ENCODE measurements around the gene PKIB. TPM values are rescaled to one million over a fixed set of nuclear protein-coding genes. Genes with fewer than 3 reads are reported as not detected.

PKIB gene
- total and polyA plus RNA-seq, 3 donors from 2014 or later, result 1.4 to 5.0 (median 3.3) TPM

DNA sequence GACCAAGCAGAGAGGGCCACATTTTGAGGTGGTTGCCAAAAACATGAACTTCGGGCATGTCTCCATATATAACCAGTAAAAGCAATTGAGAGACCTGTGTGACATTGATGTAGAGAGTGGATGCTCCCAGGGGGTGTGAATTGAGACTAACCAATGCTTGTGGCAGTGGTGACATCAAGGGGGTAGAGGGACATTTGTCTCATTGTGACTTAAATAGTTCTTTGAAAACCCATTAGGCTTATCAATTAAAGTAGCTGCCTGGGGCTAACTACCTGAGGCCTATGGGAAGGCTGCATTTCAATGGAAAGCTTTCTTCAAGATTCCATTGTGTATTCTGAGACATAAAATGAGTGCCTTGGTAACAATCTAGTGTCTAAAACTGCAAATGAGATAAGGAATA, 87.3 kb downstream of the PKIB start:
- H3K36me3 ChIP-seq (ENCODE audit: low read depth, missing control alignments), result no peaks in the 10 kb centered on the region
- intact Hi-C loops (cut with DNase I; ENCODE audit: low total_unique reads), result no loop called here
- no peaks in the 10 kb centered on the region for H3K27me3 ChIP-seq
- TF ChIP-seq POLR2A (IDR thresholded peaks at IDR 0.05), result no peak
- TF ChIP-seq, protein P1, sequence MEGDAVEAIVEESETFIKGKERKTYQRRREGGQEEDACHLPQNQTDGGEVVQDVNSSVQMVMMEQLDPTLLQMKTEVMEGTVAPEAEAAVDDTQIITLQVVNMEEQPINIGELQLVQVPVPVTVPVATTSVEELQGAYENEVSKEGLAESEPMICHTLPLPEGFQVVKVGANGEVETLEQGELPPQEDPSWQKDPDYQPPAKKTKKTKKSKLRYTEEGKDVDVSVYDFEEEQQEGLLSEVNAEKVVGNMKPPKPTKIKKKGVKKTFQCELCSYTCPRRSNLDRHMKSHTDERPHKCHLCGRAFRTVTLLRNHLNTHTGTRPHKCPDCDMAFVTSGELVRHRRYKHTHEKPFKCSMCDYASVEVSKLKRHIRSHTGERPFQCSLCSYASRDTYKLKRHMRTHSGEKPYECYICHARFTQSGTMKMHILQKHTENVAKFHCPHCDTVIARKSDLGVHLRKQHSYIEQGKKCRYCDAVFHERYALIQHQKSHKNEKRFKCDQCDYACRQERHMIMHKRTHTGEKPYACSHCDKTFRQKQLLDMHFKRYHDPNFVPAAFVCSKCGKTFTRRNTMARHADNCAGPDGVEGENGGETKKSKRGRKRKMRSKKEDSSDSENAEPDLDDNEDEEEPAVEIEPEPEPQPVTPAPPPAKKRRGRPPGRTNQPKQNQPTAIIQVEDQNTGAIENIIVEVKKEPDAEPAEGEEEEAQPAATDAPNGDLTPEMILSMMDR (IDR thresholded peaks at IDR 0.05), result no peak
- H3K9me3 ChIP-seq, result no peaks in the 10 kb centered on the region
- no peaks in the 10 kb centered on the region for H3K4me1 ChIP-seq
- 82 to 92% methylated on average over 1 of the region's 1 CpG for WGBS, 2 donors
- no peak for DNase-seq
- H3K4me3 ChIP-seq, result no peak overlapping the region
- no peak overlapping the region for H3K27ac ChIP-seq

DNA sequence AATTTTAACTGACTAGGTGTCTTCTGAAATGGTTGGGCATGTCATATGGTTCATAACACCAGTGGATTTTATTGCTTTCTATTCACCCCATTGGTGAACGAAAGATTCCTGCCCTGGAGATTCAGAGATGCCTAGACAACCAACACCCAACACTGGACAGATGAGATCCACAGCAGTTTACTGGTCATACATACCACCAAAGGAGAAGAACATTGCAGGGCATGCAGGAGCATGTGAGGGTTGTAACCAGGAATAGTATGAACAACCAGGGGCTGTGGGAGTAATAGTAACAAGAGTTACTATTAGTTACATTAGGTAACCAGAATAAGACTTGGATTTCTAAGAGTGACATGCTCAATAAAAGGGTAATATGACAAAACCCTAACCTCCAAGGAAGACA, 91.5 kb downstream of the PKIB start:
- Histone ChIP-seq H3K4me1 (no peaks in the 10 kb centered on the region), H3K27ac (no peak overlapping the region), H3K9me3 (no peaks in the 10 kb centered on the region), H3K27me3 (no peaks in the 10 kb centered on the region), H3K36me3 (ENCODE audit: low read depth, missing control alignments) (no peaks in the 10 kb centered on the region), H3K4me3 (no peak overlapping the region)
- TF ChIP-seq, protein P1 (IDR thresholded peaks at IDR 0.05), result no peak
- TF ChIP-seq POLR2A (IDR thresholded peaks at IDR 0.05), result no peak
- no peak for DNase-seq
- intact Hi-C loops (cut with DNase I; ENCODE audit: low total_unique reads), result no loop called here
- 92 to 100% methylated on average over 1 of the region's 1 CpG for WGBS, 2 donors

DNA sequence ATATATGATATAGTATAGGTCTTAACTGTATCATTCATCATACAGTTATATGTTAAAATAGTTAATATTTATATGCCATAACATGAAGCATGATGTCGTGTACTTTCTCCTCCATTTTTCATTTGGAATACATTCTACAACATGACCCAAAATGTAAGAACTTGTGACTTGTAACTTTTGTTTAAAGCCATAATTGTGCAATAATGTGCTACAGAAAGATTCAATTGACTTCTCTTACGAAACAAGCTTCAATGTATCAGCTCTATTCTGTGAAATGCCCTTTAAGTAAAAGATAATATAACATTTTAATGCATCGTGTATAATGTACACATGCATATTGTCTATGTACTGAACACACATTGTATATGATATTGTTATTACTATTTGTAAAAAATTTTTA, 92.6 kb downstream of the PKIB start:
- no peak for DNase-seq
- 73 to 90% methylated on average over 3 of the region's 3 CpGs for WGBS, 2 donors
- H3K9me3 ChIP-seq, result no peaks in the 10 kb centered on the region
- intact Hi-C loops (cut with DNase I; ENCODE audit: low total_unique reads), result no loop called here
- H3K4me1 ChIP-seq, result no peaks in the 10 kb centered on the region
- TF ChIP-seq, protein P1 (IDR thresholded peaks at IDR 0.05), result no peak
- TF ChIP-seq POLR2A (IDR thresholded peaks at IDR 0.05), result no peak
- H3K27ac ChIP-seq, result no peak overlapping the region
- no peak overlapping the region for H3K4me3 ChIP-seq
- H3K36me3 ChIP-seq (ENCODE audit: low read depth, missing control alignments), result no peaks in the 10 kb centered on the region
- no peaks in the 10 kb centered on the region for H3K27me3 ChIP-seq

DNA sequence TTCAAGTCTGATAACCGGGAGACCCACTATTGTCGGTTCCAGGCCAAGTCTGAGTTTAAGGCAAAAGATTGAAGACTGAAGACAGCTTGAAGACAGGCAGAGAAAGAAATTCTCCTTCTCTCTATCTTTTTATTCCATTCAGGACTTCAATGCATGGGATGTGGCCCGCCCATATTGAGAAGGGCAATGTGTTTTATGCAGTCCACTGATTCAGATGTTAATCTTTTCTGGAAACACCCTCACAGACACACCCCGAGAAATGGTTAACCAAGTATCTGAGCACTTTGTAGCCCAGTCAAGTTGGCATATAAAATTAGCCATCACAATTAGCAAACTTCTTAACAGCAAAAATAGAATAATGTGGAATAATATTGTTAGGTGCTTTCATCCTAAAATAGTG, 93.9 kb downstream of the PKIB start:
- WGBS, 2 donors, result 85 to 97% methylated on average over 4 of the region's 4 CpGs
- Histone ChIP-seq H3K27ac (no peak overlapping the region), H3K4me1 (no peaks in the 10 kb centered on the region), H3K4me3 (no peak overlapping the region), H3K36me3 (ENCODE audit: low read depth, missing control alignments) (no peaks in the 10 kb centered on the region), H3K9me3 (no peaks in the 10 kb centered on the region), H3K27me3 (no peaks in the 10 kb centered on the region)
- TF ChIP-seq, protein P1 (IDR thresholded peaks at IDR 0.05), result no peak
- TF ChIP-seq POLR2A (IDR thresholded peaks at IDR 0.05), result no peak
- intact Hi-C loops (cut with DNase I; ENCODE audit: low total_unique reads), result no loop called here
- no peak for DNase-seq

DNA sequence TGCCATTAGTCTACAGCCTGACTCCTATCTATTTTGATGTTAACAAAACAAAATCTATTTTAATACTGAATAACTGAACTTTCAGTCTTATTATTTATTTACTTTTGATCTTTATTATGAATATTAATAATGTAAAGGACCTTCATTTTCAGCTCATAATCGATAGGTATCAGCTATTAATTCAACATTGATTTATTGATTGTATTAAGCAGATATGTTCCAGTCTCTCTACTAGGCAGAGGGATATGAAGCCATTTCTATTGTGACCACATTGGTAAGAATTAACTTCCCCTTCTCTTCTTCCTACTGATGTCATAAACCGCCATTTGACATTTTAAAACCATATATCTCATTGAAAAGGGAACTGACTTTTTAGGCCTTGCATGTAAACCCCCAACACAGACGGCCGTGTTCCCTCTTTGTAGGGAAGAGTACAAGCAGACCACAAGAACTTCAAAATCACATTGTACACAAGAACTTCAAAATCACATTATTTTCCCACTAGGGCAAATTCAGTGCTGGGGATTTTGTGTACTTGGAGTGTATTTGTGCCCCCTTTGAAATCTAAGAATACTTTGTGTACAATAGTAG, 99.8 kb downstream of the PKIB start:
- Histone ChIP-seq H3K27me3 (no peaks in the 10 kb centered on the region), H3K9me3 (no peaks in the 10 kb centered on the region), H3K4me1 (no peaks in the 10 kb centered on the region), H3K27ac (no peak overlapping the region), H3K36me3 (ENCODE audit: low read depth, missing control alignments) (no peaks in the 10 kb centered on the region), H3K4me3 (no peak overlapping the region)
- WGBS, 2 donors, result 75 to 85% methylated on average over 4 of the region's 4 CpGs
- DNase-seq, result no peak
- intact Hi-C loops (cut with DNase I; ENCODE audit: low total_unique reads), result no loop called here
- TF ChIP-seq POLR2A (IDR thresholded peaks at IDR 0.05), result no peak
- TF ChIP-seq, protein P1 (IDR thresholded peaks at IDR 0.05), result no peak

Measured in testis (tissue), 3 donors.